Activated CD8-positive, alpha-beta T cell treated with anti-CD3 and anti-CD28 coated beads, Interleukin-2, amount 10 ng/mL, durations not matched to agents 7 days and 5 days (primary cell): ENCODE measurements around the gene ARHGEF38. TPM values are rescaled to one million over a fixed set of nuclear protein-coding genes. Genes with fewer than 3 reads are reported as not detected.
"Not testable (repeated sequence)": the region's sequence is repeated elsewhere in the genome, so short reads cannot be mapped to it uniquely, and the experiment has no call there.

Experiments
- ATAC-seq: fragments of 150-1000 bp; cut with Tn5 transposase; one replicate; pipeline ENCODE4 v1.10.0; 2021; ENCODE audit warnings: moderate library complexity
- CTCF ChIA-PET: fragments of 350-600 bp; sonication (Branson Sonifier 250); formaldehyde crosslinking; loops from one replicate; lab custom pipeline; 2021; ENCODE audit warnings: antibody characterized with exemption; lab: Charles Lee
- POLR2A ChIA-PET: fragments of 350-600 bp; sonication (Branson Sonifier 250); formaldehyde crosslinking; loops from one replicate; lab custom pipeline; 2021; ENCODE audit warnings: antibody characterized with exemption; lab: Charles Lee
- DNase-seq: peaks from one replicate; pipeline ENCODE4 v3.0.0-alpha.2; 2020
- H3K27ac Mint-ChIP-seq: one replicate; pipeline ENCODE4 v1.8.0; 2021; ENCODE audit warnings: mild to moderate bottlenecking, mixed read lengths
- H3K27me3 Mint-ChIP-seq: one replicate; pipeline ENCODE4 v1.8.0; 2021; ENCODE audit warnings: low read depth, mixed read lengths
- H3K36me3 Mint-ChIP-seq: one replicate; pipeline ENCODE4 v1.8.0; 2021; ENCODE audit warnings: low read depth, mixed read lengths
- H3K4me1 Mint-ChIP-seq: one replicate; pipeline ENCODE4 v1.8.0; 2021; ENCODE audit warnings: low read depth, mixed read lengths
- H3K4me3 Mint-ChIP-seq: one replicate; pipeline ENCODE4 v1.8.0; 2021; ENCODE audit warnings: mild to moderate bottlenecking, mixed read lengths
- H3K9me3 Mint-ChIP-seq: one replicate; pipeline ENCODE4 v1.8.0; 2022; ENCODE audit warnings: mixed read lengths; ENCODE audit not compliant: insufficient read depth
- total RNA-seq, 2 experiments: library from RNA; stranded (reverse); gene quantifications; one replicate each; pipeline ENCODE4 v1.2.3, GENCODE V29; 2021

ARHGEF38 gene
- total RNA-seq, 2 experiments from 2014 or later: not detected

- no peaks in the 10 kb centered on the region for H3K4me1 Mint-ChIP-seq
- ATAC-seq (no peak), DNase-seq (no peak)
- no peak overlapping the region for H3K4me3 Mint-ChIP-seq
- ChIA-PET CTCF (no interaction called here), POLR2A (no interaction called here)
- H3K9me3 Mint-ChIP-seq: no peaks in the 10 kb centered on the region
- H3K36me3 Mint-ChIP-seq: no peaks in the 10 kb centered on the region
- peaks cover 7% of the 10 kb centered on the region for H3K27me3 Mint-ChIP-seq
- H3K27ac Mint-ChIP-seq: no peak overlapping the region
These were observed 118.9 kb downstream of the ARHGEF38 start for GRCh38 chr4:105671301-105671700.

- H3K4me1 Mint-ChIP-seq: no peaks in the 10 kb centered on the region
- H3K27me3 Mint-ChIP-seq: peaks cover 7% of the 10 kb centered on the region
- no peaks in the 10 kb centered on the region for H3K36me3 Mint-ChIP-seq
- DNase-seq: no peak
- H3K4me3 Mint-ChIP-seq: no peak overlapping the region
- no peak overlapping the region for H3K27ac Mint-ChIP-seq
- ATAC-seq: no peak
- ChIA-PET POLR2A (no interaction called here), CTCF (no interaction called here)
- H3K9me3 Mint-ChIP-seq: no peaks in the 10 kb centered on the region
These were observed 121.6 kb downstream of the ARHGEF38 start for GRCh38 chr4:105674011-105674410.

- POLR2A ChIA-PET: no interaction called here
- H3K36me3 Mint-ChIP-seq: peaks cover 9% of the 10 kb centered on the region
- no peak for ATAC-seq
- H3K27me3 Mint-ChIP-seq: peaks cover 3% of the 10 kb centered on the region
- H3K4me3 Mint-ChIP-seq: no peak overlapping the region
- H3K27ac Mint-ChIP-seq: no peak overlapping the region
- CTCF ChIA-PET: interaction anchor here (1.1 kb wide), 1 partner anchor 38 kb away, joined by 3 read pairs; no protein-coding TSS in a partner anchor
- no peak for DNase-seq
- no peaks in the 10 kb centered on the region for H3K4me1 Mint-ChIP-seq
- H3K9me3 Mint-ChIP-seq: no peaks in the 10 kb centered on the region
These were observed 125.3 kb downstream of the ARHGEF38 start for GRCh38 chr4:105677709-105678108.

- POLR2A ChIA-PET: no interaction called here
- CTCF ChIA-PET: no interaction called here
- H3K4me3 Mint-ChIP-seq: no peak overlapping the region
- no peak for DNase-seq
- H3K36me3 Mint-ChIP-seq: peaks cover 15% of the 10 kb centered on the region
- no peaks in the 10 kb centered on the region for H3K9me3 Mint-ChIP-seq
- ATAC-seq: no peak
- H3K27me3 Mint-ChIP-seq: no peaks in the 10 kb centered on the region
- H3K4me1 Mint-ChIP-seq: no peaks in the 10 kb centered on the region
- no peak overlapping the region for H3K27ac Mint-ChIP-seq
These were observed 126.8 kb downstream of the ARHGEF38 start for GRCh38 chr4:105679186-105679585.

- ChIA-PET POLR2A (no interaction called here), CTCF (no interaction called here)
- H3K36me3 Mint-ChIP-seq: peaks cover 17% of the 10 kb centered on the region
- H3K4me3 Mint-ChIP-seq: no peak overlapping the region
- DNase-seq (no peak), ATAC-seq (no peak)
- H3K4me1 Mint-ChIP-seq: no peaks in the 10 kb centered on the region
- no peaks in the 10 kb centered on the region for H3K9me3 Mint-ChIP-seq
- no peak overlapping the region for H3K27ac Mint-ChIP-seq
- no peaks in the 10 kb centered on the region for H3K27me3 Mint-ChIP-seq
These were observed 130.6 kb downstream of the ARHGEF38 start for GRCh38 chr4:105683038-105683437.

- no peaks in the 10 kb centered on the region for H3K9me3 Mint-ChIP-seq
- H3K27me3 Mint-ChIP-seq: no peaks in the 10 kb centered on the region
- no peak overlapping the region for H3K4me3 Mint-ChIP-seq
- DNase-seq: no peak
- no peaks in the 10 kb centered on the region for H3K4me1 Mint-ChIP-seq
- CTCF ChIA-PET: no interaction called here
- no peak overlapping the region for H3K27ac Mint-ChIP-seq
- no peak for ATAC-seq
- peaks cover 23% of the 10 kb centered on the region for H3K36me3 Mint-ChIP-seq
- POLR2A ChIA-PET: no interaction called here
These were observed 134.2 kb downstream of the ARHGEF38 start for GRCh38 chr4:105686571-105686970.

GRCh38 chr4:105694812-105695211, 142.4 kb downstream of the ARHGEF38 start:
- DNase-seq, ATAC-seq, H3K4me1 Mint-ChIP-seq, H3K4me3 Mint-ChIP-seq, POLR2A ChIA-PET, H3K27ac Mint-ChIP-seq, H3K9me3 Mint-ChIP-seq, CTCF ChIA-PET, H3K27me3 Mint-ChIP-seq: not testable (repeated sequence)
- peaks cover 38% of the 10 kb centered on the region for H3K36me3 Mint-ChIP-seq

- H3K36me3 Mint-ChIP-seq: peaks cover 43% of the 10 kb centered on the region
- H3K9me3 Mint-ChIP-seq, H3K27ac Mint-ChIP-seq, H3K4me3 Mint-ChIP-seq, CTCF ChIA-PET, POLR2A ChIA-PET, H3K4me1 Mint-ChIP-seq, H3K27me3 Mint-ChIP-seq, ATAC-seq, DNase-seq: not testable (repeated sequence)
These were observed 143.4 kb downstream of the ARHGEF38 start for GRCh38 chr4:105695832-105696231.

GRCh38 chr4:105698607-105699006, 146.2 kb downstream of the ARHGEF38 start:
- POLR2A ChIA-PET: no interaction called here
- CTCF ChIA-PET: interaction anchor here (0.8 kb wide), 1 partner anchor 17 kb away, joined by 3 read pairs; no protein-coding TSS in a partner anchor
- DNase-seq (no peak), ATAC-seq (no peak)
- H3K27ac Mint-ChIP-seq: no peak overlapping the region
- no peaks in the 10 kb centered on the region for H3K27me3 Mint-ChIP-seq
- H3K4me1 Mint-ChIP-seq: no peaks in the 10 kb centered on the region
- H3K36me3 Mint-ChIP-seq: peaks cover 35% of the 10 kb centered on the region
- no peak overlapping the region for H3K4me3 Mint-ChIP-seq
- no peaks in the 10 kb centered on the region for H3K9me3 Mint-ChIP-seq

- peak overlapping the region; percentile 94 for H3K27ac Mint-ChIP-seq
- peaks cover 6% of the 10 kb centered on the region for H3K36me3 Mint-ChIP-seq
- no peak for ATAC-seq
- no peak for DNase-seq
- H3K4me1 Mint-ChIP-seq: peaks cover 22% of the 10 kb centered on the region
- ChIA-PET POLR2A (interaction anchor here (0.7 to 1.6 kb wide), 3 partner anchors 22 to 1275 kb away, joined by 3 to 7 read pairs (median 3); partner anchors contain the start of gene PPA2), CTCF (interaction anchor here (1.1 kb wide), 1 partner anchor 234 kb away, joined by 4 read pairs; the partner anchor contains the start of gene PPA2)
- no peaks in the 10 kb centered on the region for H3K27me3 Mint-ChIP-seq
- peak overlapping the region; percentile 99 for H3K4me3 Mint-ChIP-seq
- no peaks in the 10 kb centered on the region for H3K9me3 Mint-ChIP-seq
These were observed 155.4 kb downstream of the ARHGEF38 start for GRCh38 chr4:105707782-105708180.

GRCh38 chr4:105708181-105709080, 156.0 kb downstream of the ARHGEF38 start, which contains the start of the genes GSTCD and INTS12:
Gene GSTCD (plus strand): TSS chr4:105708784. CDS start chr4:105717614, 8,830 bp downstream.
Gene INTS12 (minus strand): TSS chr4:105708689. CDS start chr4:105700005, 8,684 bp downstream.
- Mint-ChIP-seq H3K4me3 (peak within 1 kb of the TSS; percentile 99), H3K36me3 (peaks cover 6% of the 10 kb centered on the region), H3K4me1 (peaks cover 22% of the 10 kb centered on the region), H3K27ac (peak within 1 kb of the TSS; percentile 94), H3K27me3 (no peaks in the 10 kb centered on the region), H3K9me3 (no peaks in the 10 kb centered on the region)
- CTCF ChIA-PET: interaction anchor here (1.1 kb wide), 1 partner anchor 234 kb away, joined by 4 read pairs; the partner anchor contains the start of gene PPA2
- POLR2A ChIA-PET: interaction anchor here (0.6 to 1.6 kb wide), 4 partner anchors 23 to 1275 kb away, joined by 3 to 7 read pairs (median 4); partner anchors contain the start of gene PPA2
- peak; percentile 92 for ATAC-seq
- peak; percentile 91 for DNase-seq

- ChIA-PET CTCF (no interaction called here), POLR2A (interaction anchor here (0.6 to 1.6 kb wide), 2 partner anchors 236 to 380 kb away, joined by 4 to 7 read pairs; partner anchors contain the start of gene PPA2)
- ATAC-seq (peak; percentile 43), DNase-seq (no peak)
- no peaks in the 10 kb centered on the region for H3K27me3 Mint-ChIP-seq
- peaks cover 6% of the 10 kb centered on the region for H3K36me3 Mint-ChIP-seq
- peak overlapping the region; percentile 94 for H3K27ac Mint-ChIP-seq
- peak overlapping the region; percentile 99 for H3K4me3 Mint-ChIP-seq
- H3K4me1 Mint-ChIP-seq: peaks cover 22% of the 10 kb centered on the region
- H3K9me3 Mint-ChIP-seq: no peaks in the 10 kb centered on the region
These were observed 156.6 kb downstream of the ARHGEF38 start for GRCh38 chr4:105709081-105709450.
